Thyroid gland (tissue), 4 donors: ENCODE measurements around the gene OR5K1.

ENCODE experiments used
- CTCF ChIP-seq, 6 experiments: fragments of 200-600 bp in 3 of 6; fragments of 450-650 bp in 3 of 6; sonication (generic) in 3 of 6; IDR thresholded peaks; one replicate each; pipeline ENCODE4 v1.5.1; 2016 to 2019; ENCODE audit warnings: antibody characterized with exemption in 6 of 6, mild to moderate bottlenecking in 2 of 6, inconsistent platforms in 1 of 6, moderate library complexity in 1 of 6
- POLR2A ChIP-seq, 2 donors: fragments of 450-650 bp; IDR thresholded peaks; one replicate each; pipeline ENCODE4 v1.6.1; 2017; ENCODE audit warnings: antibody characterized with exemption in 2 of 2, mild to moderate bottlenecking in 2 of 2, moderate library complexity in 1 of 2

- TF ChIP-seq CTCF (IDR thresholded peaks at IDR 0.05): no peak
- no peak for TF ChIP-seq POLR2A (IDR thresholded peaks at IDR 0.05)
Measured at GRCh38 chr3:98483626-98484025, 20.6 kb downstream of the OR5K1 start.
